VCaP (cell line): Measurements from ENCODE around the gene DIAPH3.

ENCODE experiments used
- H3K27ac ChIP-seq: fragments of 450-650 bp; 2 replicates; pipeline ENCODE4 v1.5.1; 2017
- TF ChIP-seq, protein P1 (sequence below): fragments of 450-650 bp; conservative IDR thresholded peaks from 2 replicates; pipeline ENCODE4 v1.5.1; 2017; ENCODE audit warnings: mild to moderate bottlenecking, moderate library complexity

DIAPH3 gene

DNA sequence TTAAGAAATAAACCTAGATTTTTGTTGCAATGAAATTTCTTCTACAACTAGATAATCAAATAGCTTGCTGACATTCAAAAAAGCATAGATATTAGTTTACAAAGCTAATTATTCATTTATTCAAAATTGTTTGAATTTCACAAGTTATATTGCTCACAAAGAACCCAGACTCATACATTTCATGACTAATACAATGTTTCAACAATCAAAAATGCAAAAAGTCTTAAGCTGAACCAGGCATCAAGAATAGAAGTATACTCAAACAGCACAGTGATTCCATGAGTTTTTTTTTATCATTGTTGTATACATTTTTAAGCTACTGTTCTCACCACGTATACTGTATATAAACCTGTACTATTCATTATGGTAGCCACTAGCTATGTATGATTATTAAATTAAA, 51.0 kb downstream of the DIAPH3 start:
- TF ChIP-seq, protein P1, sequence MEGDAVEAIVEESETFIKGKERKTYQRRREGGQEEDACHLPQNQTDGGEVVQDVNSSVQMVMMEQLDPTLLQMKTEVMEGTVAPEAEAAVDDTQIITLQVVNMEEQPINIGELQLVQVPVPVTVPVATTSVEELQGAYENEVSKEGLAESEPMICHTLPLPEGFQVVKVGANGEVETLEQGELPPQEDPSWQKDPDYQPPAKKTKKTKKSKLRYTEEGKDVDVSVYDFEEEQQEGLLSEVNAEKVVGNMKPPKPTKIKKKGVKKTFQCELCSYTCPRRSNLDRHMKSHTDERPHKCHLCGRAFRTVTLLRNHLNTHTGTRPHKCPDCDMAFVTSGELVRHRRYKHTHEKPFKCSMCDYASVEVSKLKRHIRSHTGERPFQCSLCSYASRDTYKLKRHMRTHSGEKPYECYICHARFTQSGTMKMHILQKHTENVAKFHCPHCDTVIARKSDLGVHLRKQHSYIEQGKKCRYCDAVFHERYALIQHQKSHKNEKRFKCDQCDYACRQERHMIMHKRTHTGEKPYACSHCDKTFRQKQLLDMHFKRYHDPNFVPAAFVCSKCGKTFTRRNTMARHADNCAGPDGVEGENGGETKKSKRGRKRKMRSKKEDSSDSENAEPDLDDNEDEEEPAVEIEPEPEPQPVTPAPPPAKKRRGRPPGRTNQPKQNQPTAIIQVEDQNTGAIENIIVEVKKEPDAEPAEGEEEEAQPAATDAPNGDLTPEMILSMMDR: no peak
- H3K27ac ChIP-seq: no peak overlapping the region

DNA sequence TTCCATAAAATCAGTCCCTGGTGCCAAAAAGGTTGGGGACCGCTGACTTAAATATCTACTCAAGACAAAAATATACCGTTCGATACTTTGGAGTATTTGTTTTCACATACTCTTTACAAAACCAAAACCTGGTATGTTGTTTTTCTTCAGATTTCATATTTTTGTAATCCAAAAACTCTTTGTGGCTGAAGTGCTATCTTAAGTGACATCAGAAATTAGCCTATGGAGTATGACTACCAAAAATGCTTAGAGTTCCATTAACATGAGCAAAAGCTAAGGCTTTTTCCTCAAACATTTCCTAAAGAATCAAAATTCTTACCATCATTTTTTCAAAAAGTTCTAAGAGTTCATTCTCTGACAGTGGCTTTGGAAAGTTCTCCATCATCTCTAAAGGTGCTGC, 52.0 kb downstream of the DIAPH3 start:
- H3K27ac ChIP-seq: no peak overlapping the region
- TF ChIP-seq, protein P1: no peak

DNA sequence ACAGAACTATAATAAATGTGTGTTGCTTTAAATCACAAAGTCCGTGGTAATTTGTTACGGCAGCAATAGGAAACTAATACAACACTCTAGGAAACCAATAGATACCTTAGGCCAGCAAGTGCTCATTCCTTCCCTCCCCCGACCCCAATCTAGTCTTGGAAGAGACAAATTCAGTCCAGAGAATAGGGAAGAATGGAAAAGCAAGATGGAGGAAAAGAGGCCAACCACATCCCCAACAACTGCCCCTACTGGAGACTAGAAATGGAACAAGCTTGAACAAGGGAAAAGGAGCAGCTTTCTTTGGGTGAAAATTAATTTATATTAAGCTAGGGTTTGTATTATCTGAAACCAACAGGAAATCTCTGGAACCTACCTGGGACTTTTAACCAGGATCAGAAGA, 54.4 kb downstream of the DIAPH3 start:
- TF ChIP-seq, protein P1: no peak
- no peak overlapping the region for H3K27ac ChIP-seq

DNA sequence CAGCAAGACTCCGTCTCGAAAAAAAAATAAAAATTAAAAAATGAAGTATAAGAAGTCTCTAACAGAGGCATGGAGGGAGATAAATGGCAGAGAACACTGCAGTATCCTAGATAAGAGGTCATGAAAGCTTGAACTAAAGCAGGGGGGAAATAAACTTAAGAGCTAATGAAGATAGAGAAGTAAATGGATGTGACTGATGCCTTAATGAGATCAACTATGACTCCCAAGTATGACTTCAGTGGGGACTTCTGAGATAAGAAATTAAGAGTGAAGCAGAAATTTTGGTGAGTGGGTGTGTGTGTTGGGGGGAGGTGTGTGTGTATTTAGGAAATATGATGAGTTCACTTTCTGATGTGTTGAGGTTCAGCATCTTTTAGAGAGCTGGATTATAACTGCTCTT, 55.1 kb downstream of the DIAPH3 start:
- TF ChIP-seq, protein P1: no peak
- no peak overlapping the region for H3K27ac ChIP-seq

DNA sequence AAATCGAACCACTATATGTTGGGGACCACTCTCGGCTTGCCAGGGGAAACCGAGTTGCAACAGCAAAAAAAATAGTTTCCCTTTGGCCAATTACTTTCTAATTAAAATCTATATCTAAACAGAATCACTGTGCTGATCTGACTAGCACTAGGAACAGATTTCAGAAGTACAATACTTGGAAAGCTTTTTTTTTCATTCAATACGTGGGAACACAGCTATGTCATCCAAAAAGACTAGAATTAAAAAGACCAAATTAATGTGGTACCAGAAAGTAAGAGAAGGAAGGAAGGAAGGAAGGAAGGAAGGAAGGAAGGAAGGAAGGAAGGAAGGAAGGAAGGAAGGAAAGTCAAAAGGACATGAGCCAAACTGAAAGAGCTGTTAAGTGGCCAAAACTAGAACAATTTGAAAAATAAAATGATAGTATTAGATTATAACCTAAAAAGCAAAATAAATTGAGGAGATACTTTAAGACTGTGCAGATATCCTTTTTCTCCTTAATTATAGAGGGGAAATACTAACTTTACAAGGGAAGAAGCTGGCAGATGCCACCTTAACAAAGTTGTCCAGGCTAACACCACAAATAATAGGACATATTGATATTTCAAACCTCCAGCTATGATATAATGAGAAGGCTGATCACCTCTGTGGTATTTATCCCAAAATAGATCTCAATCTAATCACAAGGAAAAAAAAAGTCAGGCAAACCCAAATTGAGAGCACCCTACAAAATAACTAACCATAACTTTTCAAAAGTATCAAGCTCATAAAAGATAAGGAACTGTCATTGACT, 63.9 kb downstream of the DIAPH3 start:
- H3K27ac ChIP-seq: no peak overlapping the region
- TF ChIP-seq, protein P1: no peak

DNA sequence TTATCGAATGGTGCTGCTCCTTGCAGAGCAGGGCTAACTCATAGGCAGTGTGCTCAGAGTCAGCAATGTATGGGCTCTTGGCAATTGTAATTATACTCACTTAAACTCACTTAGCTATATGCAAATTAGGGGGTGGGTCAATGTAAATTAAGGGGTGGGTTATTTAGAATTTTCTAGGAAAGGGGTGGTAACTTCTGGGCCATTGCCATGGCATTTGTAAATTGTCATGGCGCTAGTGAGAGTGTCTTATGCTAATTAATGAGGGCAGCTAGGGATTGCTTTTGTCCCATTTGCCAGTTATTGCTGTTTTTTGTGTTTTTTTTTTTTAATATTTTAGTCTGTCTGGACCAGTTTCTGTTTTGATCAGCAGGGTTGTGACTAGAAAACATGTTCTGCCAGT, 68.4 kb downstream of the DIAPH3 start:
- TF ChIP-seq, protein P1: no peak
- peak overlapping the region; percentile 87 for H3K27ac ChIP-seq

DNA sequence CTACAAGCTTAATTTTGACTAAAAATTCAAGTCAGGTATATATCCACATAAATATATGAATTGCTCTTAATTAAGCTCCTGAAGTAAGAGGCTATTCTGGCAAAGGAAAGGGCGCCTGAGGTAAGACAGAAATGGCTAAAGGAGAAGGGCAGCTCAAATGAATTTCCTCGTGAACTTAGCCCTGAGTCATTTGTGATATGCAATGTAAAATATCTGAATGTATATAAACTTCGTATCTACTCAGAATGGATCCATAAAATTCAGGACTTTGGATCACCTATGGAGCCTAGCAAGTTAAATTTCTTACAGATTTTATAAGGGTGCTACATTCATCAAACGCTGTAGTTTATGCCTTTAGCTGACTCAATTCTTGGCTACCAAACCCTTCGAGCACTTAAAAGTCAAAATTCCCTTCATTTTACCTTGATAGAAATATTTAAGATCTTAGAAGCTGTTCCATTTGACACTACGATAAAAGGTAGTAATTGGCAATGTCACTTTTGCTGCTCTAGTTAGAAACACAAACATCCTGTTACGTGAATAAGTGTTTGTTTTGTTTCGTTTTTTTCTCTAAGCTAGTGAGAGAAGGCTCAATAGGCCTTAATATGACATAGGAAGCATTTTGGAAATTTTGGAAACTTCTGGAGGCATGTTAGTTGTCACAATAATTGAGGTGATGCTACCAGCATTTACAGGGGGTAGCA, 69.2 kb downstream of the DIAPH3 start:
- H3K27ac ChIP-seq: peak overlapping the region; percentile 87
- TF ChIP-seq, protein P1: no peak
